Measurements from ENCODE around the gene AQR.

The AQR gene

DNA sequence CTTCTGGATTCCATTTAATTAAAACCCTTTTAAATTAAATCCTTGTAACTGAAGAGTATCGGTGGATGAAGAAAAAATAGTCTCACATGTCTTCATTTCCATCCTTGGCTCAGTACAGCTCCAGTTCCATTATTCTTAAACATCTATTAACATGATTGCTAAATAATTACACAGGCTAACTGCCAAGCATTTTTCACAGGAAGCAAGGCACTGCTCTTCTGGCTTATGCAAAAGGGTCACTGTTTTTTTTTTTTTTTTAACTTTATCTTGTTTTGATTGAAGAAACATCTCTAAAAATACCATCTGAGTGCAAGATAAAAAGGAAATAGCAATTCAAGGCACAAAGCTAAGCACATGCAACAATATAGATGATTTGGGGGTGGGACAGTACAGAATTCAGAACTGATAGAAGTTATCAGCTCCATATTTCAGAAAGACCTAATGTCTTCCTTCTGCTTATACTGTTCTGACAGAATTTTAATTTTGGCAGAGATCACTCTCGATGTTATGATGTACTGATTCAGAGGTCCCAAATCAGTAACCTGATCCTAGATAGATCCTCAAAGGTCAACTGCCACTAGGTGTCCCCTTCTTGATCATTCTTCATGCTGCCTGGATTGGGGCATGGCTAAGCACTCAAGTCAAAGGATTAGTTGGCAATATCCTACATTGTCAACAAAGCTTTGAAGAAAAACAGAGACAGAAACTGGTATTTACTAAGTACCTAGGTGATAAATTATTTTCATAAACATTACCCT, 116.4 kb downstream of the AQR start:
- Histone ChIP-seq H3K4me3 (replicated peaks; ENCODE audit: insufficient read depth, low read length) (no peak overlapping the region), H3K27me3 (ENCODE audit: insufficient read depth, poor library complexity, severe bottlenecking) (no peaks in the 10 kb centered on the region), H3K27ac (replicated peaks) (no peak overlapping the region)
- DNase-seq (ENCODE audit: low read depth in 1 of 2, low spot score in 1 of 2), result no peak
- TF ChIP-seq, protein P1, sequence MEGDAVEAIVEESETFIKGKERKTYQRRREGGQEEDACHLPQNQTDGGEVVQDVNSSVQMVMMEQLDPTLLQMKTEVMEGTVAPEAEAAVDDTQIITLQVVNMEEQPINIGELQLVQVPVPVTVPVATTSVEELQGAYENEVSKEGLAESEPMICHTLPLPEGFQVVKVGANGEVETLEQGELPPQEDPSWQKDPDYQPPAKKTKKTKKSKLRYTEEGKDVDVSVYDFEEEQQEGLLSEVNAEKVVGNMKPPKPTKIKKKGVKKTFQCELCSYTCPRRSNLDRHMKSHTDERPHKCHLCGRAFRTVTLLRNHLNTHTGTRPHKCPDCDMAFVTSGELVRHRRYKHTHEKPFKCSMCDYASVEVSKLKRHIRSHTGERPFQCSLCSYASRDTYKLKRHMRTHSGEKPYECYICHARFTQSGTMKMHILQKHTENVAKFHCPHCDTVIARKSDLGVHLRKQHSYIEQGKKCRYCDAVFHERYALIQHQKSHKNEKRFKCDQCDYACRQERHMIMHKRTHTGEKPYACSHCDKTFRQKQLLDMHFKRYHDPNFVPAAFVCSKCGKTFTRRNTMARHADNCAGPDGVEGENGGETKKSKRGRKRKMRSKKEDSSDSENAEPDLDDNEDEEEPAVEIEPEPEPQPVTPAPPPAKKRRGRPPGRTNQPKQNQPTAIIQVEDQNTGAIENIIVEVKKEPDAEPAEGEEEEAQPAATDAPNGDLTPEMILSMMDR (IDR thresholded peaks at IDR 0.05; ENCODE audit: insufficient read depth, low read length), result no peak

DNA sequence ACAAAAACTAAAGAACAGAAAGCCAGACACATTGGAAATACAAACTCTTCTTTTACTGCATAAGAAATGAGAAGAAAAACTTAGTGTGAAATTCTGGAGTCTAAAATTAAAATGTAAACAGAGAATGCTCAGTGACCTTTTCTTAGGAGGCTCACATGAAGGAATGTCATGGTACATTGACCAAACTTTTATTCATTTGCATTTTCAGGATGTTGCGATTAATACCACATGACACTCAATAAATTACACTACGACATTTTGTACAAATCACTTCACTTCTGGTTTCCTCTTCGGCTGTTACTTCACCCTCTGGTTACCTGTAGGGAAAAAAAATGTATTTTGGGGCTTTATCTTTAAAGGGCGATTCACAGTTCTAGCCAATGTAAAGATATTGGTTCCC, 117.8 kb downstream of the AQR start:
- Histone ChIP-seq H3K4me3 (replicated peaks; ENCODE audit: insufficient read depth, low read length) (no peak overlapping the region), H3K27ac (replicated peaks) (no peak overlapping the region), H3K27me3 (ENCODE audit: insufficient read depth, poor library complexity, severe bottlenecking) (no peaks in the 10 kb centered on the region)
- TF ChIP-seq POLR2AphosphoS5 (IDR thresholded peaks at IDR 0.05; ENCODE audit: low read depth) (no peak), GABPA (IDR thresholded peaks at IDR 0.05; ENCODE audit: low read depth) (no peak), SPI1 (IDR thresholded peaks at IDR 0.05; ENCODE audit: borderline replicate concordance, low read depth) (no peak)
- TF ChIP-seq, protein P2, sequence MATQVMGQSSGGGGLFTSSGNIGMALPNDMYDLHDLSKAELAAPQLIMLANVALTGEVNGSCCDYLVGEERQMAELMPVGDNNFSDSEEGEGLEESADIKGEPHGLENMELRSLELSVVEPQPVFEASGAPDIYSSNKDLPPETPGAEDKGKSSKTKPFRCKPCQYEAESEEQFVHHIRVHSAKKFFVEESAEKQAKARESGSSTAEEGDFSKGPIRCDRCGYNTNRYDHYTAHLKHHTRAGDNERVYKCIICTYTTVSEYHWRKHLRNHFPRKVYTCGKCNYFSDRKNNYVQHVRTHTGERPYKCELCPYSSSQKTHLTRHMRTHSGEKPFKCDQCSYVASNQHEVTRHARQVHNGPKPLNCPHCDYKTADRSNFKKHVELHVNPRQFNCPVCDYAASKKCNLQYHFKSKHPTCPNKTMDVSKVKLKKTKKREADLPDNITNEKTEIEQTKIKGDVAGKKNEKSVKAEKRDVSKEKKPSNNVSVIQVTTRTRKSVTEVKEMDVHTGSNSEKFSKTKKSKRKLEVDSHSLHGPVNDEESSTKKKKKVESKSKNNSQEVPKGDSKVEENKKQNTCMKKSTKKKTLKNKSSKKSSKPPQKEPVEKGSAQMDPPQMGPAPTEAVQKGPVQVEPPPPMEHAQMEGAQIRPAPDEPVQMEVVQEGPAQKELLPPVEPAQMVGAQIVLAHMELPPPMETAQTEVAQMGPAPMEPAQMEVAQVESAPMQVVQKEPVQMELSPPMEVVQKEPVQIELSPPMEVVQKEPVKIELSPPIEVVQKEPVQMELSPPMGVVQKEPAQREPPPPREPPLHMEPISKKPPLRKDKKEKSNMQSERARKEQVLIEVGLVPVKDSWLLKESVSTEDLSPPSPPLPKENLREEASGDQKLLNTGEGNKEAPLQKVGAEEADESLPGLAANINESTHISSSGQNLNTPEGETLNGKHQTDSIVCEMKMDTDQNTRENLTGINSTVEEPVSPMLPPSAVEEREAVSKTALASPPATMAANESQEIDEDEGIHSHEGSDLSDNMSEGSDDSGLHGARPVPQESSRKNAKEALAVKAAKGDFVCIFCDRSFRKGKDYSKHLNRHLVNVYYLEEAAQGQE (IDR thresholded peaks at IDR 0.05; ENCODE audit: insufficient replicate concordance, low read depth), result no peak
- TF ChIP-seq, protein P1 (IDR thresholded peaks at IDR 0.05; ENCODE audit: insufficient read depth, low read length), result no peak
- DNase-seq (ENCODE audit: low read depth in 1 of 2, low spot score in 1 of 2), result no peak

DNA sequence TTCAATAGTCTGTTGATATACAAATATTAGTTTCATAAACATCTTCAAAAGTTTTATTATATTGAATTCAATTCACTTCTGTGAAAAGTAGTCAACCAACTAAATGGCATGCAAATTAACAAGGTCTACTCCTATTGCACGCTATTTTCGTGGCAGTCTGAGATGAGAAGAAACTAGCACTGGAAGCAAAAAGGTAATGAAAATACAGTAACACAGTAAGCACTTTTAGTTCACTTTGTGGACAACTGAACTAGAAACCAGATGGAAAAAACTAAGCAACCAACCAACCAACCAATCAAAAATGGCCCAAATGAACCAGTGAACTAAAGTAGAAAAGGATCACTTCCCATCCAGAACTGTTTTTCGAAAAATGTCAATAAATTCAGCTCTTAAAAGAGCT, 118.5 kb downstream of the AQR start:
- Histone ChIP-seq H3K27me3 (ENCODE audit: insufficient read depth, poor library complexity, severe bottlenecking) (no peaks in the 10 kb centered on the region), H3K4me3 (replicated peaks; ENCODE audit: insufficient read depth, low read length) (no peak overlapping the region), H3K27ac (replicated peaks) (no peak overlapping the region)
- no peak for DNase-seq (ENCODE audit: low read depth in 1 of 2, low spot score in 1 of 2)
- TF ChIP-seq SPI1 (IDR thresholded peaks at IDR 0.05; ENCODE audit: borderline replicate concordance, low read depth) (no peak), GABPA (IDR thresholded peaks at IDR 0.05; ENCODE audit: low read depth) (no peak), POLR2AphosphoS5 (IDR thresholded peaks at IDR 0.05; ENCODE audit: low read depth) (no peak)
- TF ChIP-seq, protein P1 (IDR thresholded peaks at IDR 0.05; ENCODE audit: insufficient read depth, low read length), result no peak
- TF ChIP-seq, protein P2 (IDR thresholded peaks at IDR 0.05; ENCODE audit: insufficient replicate concordance, low read depth), result no peak

DNA sequence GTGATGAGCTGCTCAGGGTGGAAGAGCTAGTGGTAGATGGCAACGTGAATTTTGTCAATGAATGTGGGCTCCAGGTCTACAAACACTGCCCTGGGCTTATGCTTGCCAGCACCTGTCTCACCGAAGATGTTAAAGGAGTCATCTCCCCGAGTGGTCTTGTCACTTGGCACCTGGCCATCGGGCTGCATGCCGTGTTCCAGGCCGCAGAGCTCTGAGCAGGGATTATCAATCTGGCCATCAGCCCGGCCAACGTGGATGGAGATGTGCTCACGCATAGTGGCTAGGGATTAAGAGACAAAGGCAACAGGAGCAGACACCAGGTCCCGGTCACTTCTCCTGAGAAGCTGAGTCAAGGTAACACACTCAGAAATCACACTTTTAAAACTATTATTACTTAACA, 119.4 kb downstream of the AQR start:
- TF ChIP-seq, protein P2 (IDR thresholded peaks at IDR 0.05; ENCODE audit: insufficient replicate concordance, low read depth), result no peak
- TF ChIP-seq GABPA (IDR thresholded peaks at IDR 0.05; ENCODE audit: low read depth), result no peak
- no peak for TF ChIP-seq POLR2AphosphoS5 (IDR thresholded peaks at IDR 0.05; ENCODE audit: low read depth)
- TF ChIP-seq SPI1 (IDR thresholded peaks at IDR 0.05; ENCODE audit: borderline replicate concordance, low read depth), result no peak
- TF ChIP-seq, protein P1 (IDR thresholded peaks at IDR 0.05; ENCODE audit: insufficient read depth, low read length), result no peak
- Histone ChIP-seq H3K4me3 (replicated peaks; ENCODE audit: insufficient read depth, low read length) (no peak overlapping the region), H3K27me3 (ENCODE audit: insufficient read depth, poor library complexity, severe bottlenecking) (no peaks in the 10 kb centered on the region), H3K27ac (replicated peaks) (no peak overlapping the region)
- DNase-seq (ENCODE audit: low read depth in 1 of 2, low spot score in 1 of 2), result no peak

Measured in HL-60 (cell line).